ENCODE data around the gene PSMA8. TPM values are rescaled to one million over a fixed set of nuclear protein-coding genes. Genes with fewer than 3 reads are reported as not detected.

Gene PSMA8
- total RNA-seq (under 1 TPM in 1 of 9 donors, not detected in 8; 0.16 TPM), polyA plus RNA-seq (not detected)
- long read RNA-seq, donor 1: 0 reads
- long read RNA-seq, donor 2: 0 reads
- long read RNA-seq, donor 3: 0 reads

DNA sequence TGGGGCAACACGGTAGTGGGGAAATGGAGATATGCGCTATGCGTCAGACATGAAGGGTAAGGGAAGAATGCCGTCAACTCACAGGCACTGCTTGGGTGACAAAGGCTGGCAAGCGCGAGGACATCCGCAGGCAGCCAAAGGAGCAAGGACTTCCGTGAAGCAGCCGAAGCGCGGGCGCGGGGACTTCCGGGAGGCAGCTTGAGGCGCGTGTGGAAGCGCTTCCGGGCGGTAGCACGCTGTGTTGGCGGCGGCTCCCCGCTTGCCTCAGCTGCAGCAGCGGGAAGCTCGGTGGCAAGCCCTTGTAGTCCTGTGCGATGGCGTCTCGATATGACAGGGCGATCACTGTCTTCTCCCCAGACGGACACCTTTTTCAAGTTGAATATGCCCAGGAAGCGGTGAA, at the start of gene PSMA8:
PSMA8 (plus strand) TSS at position 218 of the 400 bp plus-strand sequence; CDS start at position 315, 97 bp downstream.
- H3K27me3 ChIP-seq: no peaks in the 10 kb centered on the region
- intact Hi-C loops (cut with DNase I): loop anchor here in 1 of 10 donors (10.0 kb wide), 1 partner anchor 51 kb away; no protein-coding TSS in a partner anchor
- peak; percentile 12 to 70 (median 23) for DNase-seq
- H3K36me3 ChIP-seq: no peaks in the 10 kb centered on the region
- 46 to 56% (median 53%) methylated on average over 31 of the region's 31 CpGs for WGBS, 4 donors
- H3K4me3 ChIP-seq: peak within 1 kb of the TSS in 10 of 12 donors; percentile 0 to 34 (median 20)
- peak in 3 of 4 donors; percentile 33 to 54 (median 50) for ATAC-seq
- no peaks in the 10 kb centered on the region for H3K9me3 ChIP-seq
- H3K27ac ChIP-seq: no peak within 1 kb of the TSS
- no peak for TF ChIP-seq POLR2A (IDR thresholded peaks at IDR 0.05)
- TF ChIP-seq, protein P1, sequence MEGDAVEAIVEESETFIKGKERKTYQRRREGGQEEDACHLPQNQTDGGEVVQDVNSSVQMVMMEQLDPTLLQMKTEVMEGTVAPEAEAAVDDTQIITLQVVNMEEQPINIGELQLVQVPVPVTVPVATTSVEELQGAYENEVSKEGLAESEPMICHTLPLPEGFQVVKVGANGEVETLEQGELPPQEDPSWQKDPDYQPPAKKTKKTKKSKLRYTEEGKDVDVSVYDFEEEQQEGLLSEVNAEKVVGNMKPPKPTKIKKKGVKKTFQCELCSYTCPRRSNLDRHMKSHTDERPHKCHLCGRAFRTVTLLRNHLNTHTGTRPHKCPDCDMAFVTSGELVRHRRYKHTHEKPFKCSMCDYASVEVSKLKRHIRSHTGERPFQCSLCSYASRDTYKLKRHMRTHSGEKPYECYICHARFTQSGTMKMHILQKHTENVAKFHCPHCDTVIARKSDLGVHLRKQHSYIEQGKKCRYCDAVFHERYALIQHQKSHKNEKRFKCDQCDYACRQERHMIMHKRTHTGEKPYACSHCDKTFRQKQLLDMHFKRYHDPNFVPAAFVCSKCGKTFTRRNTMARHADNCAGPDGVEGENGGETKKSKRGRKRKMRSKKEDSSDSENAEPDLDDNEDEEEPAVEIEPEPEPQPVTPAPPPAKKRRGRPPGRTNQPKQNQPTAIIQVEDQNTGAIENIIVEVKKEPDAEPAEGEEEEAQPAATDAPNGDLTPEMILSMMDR (IDR thresholded peaks at IDR 0.05): no peak
- no peaks in the 10 kb centered on the region for H3K4me1 ChIP-seq

DNA sequence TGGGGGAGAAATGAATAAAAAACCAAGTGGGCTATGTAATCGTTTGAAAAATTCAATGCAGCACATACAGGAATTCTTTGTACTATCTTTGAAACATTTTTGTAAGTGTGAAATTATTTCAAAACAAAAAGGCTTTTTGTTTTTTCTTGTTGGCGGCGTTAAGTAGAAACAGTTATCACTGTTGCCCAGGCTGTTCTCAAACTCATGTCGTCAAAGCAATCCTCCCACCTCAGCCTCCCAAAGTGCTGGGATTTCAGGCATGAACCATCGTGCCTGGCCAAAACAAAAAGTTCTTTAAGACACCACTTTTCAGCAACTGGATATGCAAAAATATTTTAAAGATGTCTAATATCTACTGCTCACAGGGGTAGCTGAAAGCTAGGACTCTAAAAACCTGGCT, 48.6 kb upstream of the PSMA8 start:
- no peak for TF ChIP-seq POLR2A (IDR thresholded peaks at IDR 0.05)
- TF ChIP-seq, protein P1 (IDR thresholded peaks at IDR 0.05): no peak
- no peak overlapping the region for H3K27ac ChIP-seq
- no peak overlapping the region for H3K4me3 ChIP-seq
- peaks cover 2 to 39% (median 20%) of the 10 kb centered on the region in 12 donors for H3K4me1 ChIP-seq
- H3K9me3 ChIP-seq: no peaks in the 10 kb centered on the region
- DNase-seq: no peak
- intact Hi-C loops (cut with DNase I): loop anchor here in 2 of 10 donors (5.0 to 10.0 kb wide), 2 partner anchors 50 to 63 kb away; no protein-coding TSS in a partner anchor
- no peaks in the 10 kb centered on the region for H3K27me3 ChIP-seq
- 78 to 82% (median 79%) methylated on average over 5 of the region's 5 CpGs for WGBS, 4 donors
- peaks cover 0 to 72% (median 66%) of the 10 kb centered on the region in 9 donors for H3K36me3 ChIP-seq
- no peak for ATAC-seq

DNA sequence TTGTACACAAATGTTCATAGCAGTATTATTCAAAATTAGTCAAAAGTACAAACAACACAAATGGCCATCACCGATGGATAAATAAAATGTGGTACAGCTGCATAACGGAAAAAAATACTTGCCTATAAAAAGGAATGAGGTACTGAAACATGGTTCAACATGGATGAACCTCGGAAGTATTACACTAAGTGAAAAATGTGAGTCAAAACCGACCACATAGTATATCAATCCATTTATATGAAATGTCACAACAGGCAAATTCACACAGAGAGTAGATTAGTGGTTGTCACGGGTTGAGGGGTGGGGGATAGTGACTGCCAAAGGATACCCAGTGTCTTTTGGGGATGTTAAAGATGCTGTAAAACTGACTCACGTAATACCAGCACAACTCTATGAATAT, 46.7 kb upstream of the PSMA8 start:
- no peaks in the 10 kb centered on the region for H3K27me3 ChIP-seq
- H3K9me3 ChIP-seq: no peaks in the 10 kb centered on the region
- peaks cover 0 to 55% (median 52%) of the 10 kb centered on the region in 9 donors for H3K36me3 ChIP-seq
- 86 to 95% (median 93%) methylated on average over 6 of the region's 6 CpGs for WGBS, 4 donors
- TF ChIP-seq POLR2A (IDR thresholded peaks at IDR 0.05): no peak
- TF ChIP-seq, protein P1 (IDR thresholded peaks at IDR 0.05): no peak
- intact Hi-C loops (cut with DNase I): loop anchor here in 2 of 10 donors (5.0 to 10.0 kb wide), 2 partner anchors 52 to 65 kb away; no protein-coding TSS in a partner anchor
- peaks cover 2 to 43% (median 20%) of the 10 kb centered on the region in 12 donors for H3K4me1 ChIP-seq
- no peak overlapping the region for H3K27ac ChIP-seq
- no peak for DNase-seq
- no peak overlapping the region for H3K4me3 ChIP-seq
- no peak for ATAC-seq

DNA sequence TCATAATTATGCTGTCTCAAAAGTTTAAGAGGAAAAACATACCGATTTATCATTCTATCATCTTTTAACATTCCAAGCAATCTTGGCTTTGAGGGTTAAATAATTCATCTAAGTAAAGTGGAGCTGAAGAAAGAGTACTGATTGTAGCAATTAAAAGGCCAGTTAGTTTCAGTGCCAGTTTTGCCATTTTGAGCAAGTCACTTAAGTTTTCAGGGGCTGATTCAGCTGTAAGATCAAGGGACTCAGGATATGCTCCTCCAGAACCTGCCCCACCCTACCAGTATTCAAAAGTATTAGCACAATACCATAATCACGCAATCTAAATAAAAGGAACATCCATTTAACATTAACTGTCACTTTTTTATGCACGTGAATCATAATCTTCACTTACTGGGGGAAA, 45.2 kb upstream of the PSMA8 start:
- no peaks in the 10 kb centered on the region for H3K9me3 ChIP-seq
- ATAC-seq: no peak
- peak overlapping the region in 10 of 12 donors; percentile 63 to 99 (median 88) for H3K4me3 ChIP-seq

More for the DNA sequence above, 45.2 kb upstream of the PSMA8 start:
- no peaks in the 10 kb centered on the region for H3K27me3 ChIP-seq
- TF ChIP-seq, protein P1 (IDR thresholded peaks at IDR 0.05): no peak
- TF ChIP-seq POLR2A (IDR thresholded peaks at IDR 0.05): no peak
- H3K36me3 ChIP-seq: peaks cover 0 to 39% (median 37%) of the 10 kb centered on the region in 9 donors
- intact Hi-C loops (cut with DNase I): loop anchor here in 2 of 10 donors (5.0 to 10.0 kb wide), 2 partner anchors 54 to 66 kb away; no protein-coding TSS in a partner anchor
- peaks cover 2 to 43% (median 20%) of the 10 kb centered on the region in 12 donors for H3K4me1 ChIP-seq
- 39 to 44% (median 44%) methylated on average over 3 of the region's 3 CpGs for WGBS, 4 donors
- H3K27ac ChIP-seq: peak overlapping the region in 2 of 12 donors; percentile 97 to 100
- DNase-seq: no peak
